NK-92 (cell line): Measurements from ENCODE around the gene PMEPA1.

Source experiments
- DNase-seq: peaks from one replicate; lab custom pipeline; 2025; ENCODE audit not compliant: unreplicated experiment; lab: John Stamatoyannopoulos, UW

PMEPA1 gene

DNA sequence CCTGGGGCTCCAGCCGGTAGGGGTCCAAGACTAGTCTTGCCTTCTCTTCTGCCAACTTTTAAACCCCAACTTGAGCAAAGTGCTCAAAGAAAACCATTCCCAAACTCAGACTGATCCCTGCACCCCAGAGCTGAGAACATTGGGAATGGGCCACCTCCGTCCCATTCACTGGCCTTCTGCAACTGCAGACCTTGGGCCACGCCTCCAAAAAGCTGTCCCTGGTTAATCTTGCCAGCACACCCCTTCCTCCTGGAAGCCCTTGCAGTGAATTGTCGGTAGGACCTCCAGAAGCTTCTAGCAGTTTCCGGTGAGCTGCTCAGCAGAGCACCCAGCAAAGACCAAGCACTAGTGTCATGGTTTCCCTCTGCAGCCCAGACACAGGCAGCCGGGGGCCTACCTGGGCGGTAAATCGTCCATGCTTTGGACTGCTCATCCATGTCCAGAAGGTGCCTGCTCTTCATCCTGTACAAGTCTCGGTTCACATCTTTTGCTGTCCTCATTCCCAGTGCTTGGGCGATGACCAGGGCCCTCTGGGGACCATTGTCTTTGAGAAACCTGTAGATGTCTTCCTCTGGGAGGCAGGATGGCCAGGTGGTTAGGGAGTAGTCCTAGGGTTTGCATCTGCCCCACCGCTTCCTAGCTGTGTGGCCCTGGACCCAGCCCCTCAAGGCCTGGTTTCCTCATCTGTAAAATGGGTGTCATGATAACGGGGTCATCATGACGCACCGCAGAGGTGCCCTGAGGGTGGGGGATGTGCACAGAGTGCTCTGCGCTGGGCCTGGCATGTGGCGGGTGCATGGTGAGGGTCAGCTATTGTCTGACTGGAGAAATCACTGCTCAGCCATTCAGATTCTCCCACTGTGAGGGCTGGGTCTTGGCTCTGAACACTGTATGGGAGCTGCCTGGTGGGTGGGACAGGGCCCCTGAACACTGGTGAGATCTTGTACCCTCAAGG, 95.0 kb downstream of the PMEPA1 start:
- DNase-seq = no peak

DNA sequence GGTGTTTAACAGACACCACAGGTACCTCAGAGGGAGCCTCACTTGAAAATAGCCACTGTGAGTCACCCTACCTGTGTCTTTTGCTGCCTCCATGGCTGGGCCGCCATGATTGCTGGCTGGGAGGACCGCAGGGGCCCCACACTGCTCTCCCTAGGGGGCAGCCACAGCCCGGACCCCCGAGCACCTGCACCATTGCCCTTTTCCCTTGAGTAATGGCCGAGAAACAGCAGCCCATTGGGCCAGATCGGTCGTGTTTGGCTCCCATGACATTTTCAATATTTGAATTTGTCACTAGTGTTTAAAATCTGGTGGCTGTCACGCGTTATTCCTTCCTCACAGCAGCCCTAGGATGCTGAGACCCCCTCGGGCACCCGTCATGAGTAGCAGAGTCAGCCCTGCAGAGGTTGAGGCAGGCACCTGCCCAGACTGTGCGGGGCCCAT, 96.3 kb downstream of the PMEPA1 start:
- no peak for DNase-seq

DNA sequence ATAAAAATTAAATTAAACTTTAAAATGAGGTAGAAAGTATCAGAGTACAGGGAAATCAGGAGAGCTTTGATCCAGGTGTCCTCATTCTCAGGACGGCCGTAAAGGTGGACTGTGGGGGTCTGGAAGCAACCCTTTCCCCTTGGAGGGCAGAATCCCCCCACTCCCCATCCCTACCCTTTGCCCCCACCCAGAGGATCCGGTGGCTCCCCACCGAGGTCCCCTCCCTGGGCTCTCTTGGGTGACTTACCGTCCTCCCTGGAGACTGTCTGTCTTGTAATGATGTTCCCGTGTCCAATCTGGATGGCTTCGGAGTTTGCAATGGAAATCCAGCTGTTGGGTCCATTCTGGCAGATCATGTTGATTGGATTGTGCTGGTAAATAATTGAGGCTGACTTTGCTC, 96.9 kb downstream of the PMEPA1 start:
- DNase-seq = no peak

DNA sequence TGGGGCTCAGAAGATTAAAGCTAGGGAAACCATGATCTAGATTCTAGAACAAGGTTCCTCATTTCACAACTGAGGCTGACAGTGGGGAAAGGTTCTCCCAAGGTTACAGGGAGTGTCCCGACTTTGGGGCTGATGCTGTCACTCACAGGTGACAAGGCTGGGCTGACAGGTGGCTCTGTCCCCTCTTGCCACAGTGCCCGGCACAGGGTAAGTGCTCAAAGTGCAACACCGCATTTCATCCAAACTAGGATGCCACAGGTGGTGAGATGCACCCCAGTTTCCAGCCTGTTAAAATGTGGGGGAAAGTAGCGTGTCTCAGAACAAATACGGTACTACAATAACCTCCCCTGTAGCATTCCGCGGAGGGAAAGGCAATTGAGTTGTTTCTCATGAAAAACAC, 97.4 kb downstream of the PMEPA1 start:
- no peak for DNase-seq

DNA sequence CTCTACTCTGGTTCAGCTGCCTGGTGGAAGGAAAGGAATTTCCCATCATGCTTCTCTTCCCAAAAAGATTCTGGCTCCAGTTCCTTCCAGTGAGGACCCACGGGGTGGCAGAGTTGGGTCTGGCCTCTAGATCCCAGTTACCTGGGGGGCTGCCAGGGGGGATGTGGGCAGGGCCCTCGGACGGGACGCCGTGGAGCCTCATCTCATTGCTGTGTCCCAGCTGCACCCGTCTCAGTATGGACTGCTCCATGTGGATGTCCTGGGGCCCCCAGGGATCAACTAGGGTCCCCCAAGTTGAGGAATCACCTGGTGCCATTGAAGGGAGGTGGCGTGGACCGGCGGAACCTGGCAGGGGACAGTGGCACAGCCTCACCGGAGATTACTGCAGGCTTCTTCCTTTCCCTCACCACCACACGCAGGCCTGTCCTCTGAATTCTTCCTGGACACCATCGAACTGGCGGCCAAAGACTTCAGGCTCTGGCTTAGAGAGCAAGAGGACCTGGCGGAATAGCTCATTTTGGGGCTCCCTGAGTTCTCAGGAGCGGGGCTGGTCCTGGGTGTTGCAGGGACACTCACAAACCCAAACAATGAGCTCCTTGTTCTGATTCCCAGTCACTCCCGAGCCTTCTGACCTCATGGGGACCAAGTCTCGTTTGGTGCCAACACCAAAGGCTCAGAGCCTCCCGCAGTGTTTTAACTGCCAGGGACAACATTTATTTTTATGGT, 98.1 kb downstream of the PMEPA1 start:
- no peak for DNase-seq

DNA sequence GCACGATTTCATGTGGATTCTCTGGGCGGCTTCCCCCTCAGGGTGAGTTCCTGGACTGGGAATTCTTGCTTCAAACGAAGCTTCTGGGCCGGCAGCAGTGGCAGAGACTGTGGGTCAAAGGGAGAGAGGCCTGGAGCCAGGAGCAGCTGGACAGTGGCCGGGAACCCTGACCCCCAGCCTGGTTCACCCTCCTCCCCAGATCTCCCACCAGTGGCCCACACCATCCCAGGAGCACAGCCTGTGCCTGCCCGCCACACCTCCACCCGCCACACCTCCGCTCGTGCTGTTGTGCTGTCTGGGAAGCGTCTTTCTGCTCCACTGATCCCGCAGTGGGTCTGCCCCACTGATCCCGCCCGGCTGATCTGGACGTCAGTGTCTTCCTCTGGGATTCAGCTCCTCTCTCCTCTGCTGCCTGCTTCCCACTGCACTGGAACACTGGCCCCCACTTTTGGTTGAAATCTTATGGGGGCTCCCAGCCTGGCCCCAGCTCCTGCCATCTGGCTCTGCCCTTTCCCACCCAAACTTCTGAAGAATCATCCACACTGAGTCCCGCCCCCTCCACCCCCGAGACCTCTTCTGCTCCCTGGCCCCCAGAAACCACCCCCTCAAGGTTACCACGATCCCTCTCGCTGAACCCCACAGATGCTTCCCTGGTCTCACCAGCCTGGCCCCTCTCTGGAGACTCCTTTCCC, 99.4 kb downstream of the PMEPA1 start:
- DNase-seq = no peak

DNA sequence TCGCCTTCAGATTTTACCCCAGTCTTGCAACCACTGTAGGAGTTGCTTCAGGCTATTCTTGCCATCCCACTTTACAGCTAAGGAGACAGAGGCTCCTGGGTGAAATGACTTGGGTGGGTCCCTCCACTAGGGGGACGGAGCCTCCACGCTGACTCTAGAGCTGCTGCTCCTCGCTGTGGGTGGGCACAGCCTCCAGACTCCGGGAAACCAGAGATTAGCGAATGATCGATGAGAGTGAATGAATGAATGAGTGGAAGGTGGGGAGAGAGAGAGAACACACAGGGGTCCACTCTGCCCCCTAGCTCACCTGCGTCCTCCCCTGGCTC, 100.0 kb downstream of the PMEPA1 start:
- no peak for DNase-seq

DNA sequence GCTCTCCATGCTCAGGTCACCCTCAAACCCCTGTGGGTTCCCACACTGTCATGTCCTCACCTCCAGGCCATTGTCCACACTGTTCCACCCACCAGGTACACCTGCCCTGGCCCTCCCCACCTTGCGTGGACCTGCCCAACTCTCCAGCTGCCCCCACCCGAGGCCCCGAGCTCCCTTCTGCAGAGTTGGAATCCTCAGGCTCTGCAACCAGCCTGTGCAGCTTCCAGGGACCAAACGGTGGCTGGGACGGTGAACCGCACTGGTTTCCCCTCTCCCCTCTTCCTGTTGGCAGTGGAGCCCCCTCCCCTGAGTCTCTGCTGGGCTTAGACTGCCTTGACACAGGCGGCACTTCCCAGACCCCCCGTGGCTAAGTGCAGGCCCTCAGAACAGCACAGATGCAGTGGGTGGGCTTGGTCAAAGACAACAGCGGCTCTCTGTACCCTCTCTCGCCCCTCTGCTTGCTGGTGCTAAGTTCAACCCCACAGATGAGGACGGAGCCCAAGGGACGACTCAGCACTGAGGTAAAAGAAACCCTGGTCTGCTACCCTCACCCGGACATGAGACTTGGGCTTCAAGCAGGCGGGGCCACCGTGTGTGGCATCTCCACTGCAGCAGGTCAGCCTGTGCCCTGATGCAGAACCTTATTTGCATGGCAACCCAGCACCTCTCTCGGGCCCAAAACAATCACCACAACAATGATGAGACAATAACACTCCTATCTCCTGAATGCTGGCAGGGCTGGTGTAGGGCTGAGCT, 100.6 kb downstream of the PMEPA1 start:
- no peak for DNase-seq

DNA sequence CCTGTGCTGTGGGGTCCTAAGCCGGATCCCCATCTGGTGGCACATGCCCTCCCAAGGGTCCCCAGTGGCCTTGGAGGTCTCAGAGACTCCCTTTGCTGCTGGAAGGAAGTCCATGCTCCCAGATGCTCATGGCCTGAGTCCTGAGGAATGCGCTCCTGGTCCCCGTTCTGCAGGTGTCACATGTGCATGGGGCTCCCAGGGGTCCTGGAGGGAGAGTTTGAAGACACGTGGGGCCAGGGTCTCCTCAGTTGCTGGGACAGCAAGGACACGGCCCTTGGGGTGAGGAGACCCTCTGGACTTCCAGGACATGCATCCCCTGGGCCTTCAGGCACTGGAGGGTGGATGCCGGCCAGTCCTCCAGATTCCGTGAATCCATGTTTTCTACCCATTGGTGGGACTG, 101.3 kb downstream of the PMEPA1 start:
- DNase-seq = no peak

DNA sequence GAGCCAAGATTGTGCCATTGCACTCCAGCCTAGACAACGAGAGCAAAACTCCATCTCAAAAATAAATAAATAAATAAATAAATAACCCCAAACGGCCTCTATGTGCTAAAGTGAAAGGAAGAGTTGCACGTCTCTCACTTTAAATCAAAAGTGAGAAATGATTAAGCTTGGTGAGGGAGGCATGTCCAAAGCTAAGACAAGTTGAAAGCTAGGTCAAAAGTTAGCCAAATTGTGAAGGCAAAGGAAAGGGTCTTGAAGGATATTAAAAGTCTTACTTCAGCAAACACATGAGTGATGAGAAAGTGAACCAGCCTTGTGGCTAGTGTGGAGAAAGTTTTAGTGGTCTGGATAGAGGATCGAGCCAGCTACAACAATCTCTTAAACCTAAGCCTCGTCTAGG, 103.9 kb downstream of the PMEPA1 start:
- DNase-seq = no peak

DNA sequence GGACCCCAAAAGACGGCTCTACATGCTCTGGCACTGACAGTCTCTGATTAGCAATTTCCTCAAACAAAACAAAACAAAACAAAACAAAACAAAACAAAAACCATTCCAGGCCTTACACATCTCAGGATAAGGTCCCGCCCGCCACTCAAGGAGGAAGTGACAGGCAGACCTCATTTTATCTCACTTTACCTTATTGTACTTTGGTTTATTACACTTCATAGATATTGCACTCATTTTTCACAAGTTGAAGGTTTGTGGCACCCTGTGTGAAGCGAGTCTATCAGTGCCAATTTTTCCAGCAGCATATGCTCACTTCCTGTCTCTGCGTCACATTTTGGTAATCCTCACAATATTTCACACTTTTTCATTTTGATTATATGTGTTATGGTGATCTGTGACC, 104.8 kb downstream of the PMEPA1 start:
- DNase-seq = no peak

DNA sequence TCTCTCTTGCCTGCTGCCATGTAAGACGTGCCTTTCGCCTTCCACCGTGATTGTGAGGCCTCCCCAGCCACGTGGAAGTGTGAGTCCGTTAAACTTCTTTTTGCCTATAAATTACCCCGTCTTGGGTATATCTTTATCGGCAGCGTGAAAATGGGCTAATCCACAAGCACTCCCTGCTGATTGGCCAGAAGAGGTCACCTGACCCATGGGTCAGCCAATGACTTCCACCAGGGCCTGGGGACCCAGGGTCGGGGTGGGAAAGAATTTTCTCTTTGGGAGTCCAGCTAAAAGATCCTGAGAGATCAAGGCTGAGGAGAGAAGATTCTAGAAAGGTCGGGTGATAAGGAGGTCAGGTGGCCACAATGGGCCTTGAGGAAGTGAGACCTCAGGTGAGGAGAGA, 106.7 kb downstream of the PMEPA1 start:
- no peak for DNase-seq

DNA sequence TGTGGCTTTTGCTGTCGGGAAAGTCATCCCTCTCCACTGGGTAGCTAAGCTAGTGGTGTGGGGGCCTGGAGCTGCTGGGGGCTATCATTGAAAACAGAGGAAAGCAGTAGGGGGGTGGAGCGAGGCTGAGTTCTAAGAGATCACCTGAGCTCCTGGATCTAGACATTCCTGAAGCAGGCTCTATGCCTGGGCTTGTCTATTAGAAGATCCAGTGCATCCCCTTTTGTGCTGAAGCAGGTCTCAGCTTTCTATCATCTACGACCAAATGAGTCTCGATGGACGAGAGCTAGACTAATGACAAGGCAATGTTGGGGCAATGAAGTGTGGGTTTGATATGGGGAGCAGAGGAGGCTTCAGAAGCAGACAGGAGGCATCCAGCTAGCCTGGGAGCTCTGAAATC, 108.1 kb downstream of the PMEPA1 start:
- no peak for DNase-seq

DNA sequence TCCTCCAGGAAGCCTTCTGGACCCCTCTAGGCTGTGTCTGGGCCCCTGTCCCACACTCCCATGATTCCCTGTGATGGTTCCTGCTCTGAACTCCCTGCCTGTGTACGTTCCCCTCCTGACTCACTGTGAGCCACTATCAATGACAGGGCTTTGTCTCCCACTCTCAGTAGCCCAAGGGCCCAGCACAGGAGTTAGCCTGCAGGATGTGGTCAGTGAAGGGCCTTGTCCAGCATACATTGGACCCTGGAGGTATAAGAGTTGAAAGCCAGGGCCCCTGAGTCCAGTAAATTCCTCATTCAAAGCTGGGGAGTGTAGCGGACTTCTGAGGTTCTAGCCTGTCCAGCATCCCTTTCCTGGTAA, 108.6 kb downstream of the PMEPA1 start:
- DNase-seq = no peak

DNA sequence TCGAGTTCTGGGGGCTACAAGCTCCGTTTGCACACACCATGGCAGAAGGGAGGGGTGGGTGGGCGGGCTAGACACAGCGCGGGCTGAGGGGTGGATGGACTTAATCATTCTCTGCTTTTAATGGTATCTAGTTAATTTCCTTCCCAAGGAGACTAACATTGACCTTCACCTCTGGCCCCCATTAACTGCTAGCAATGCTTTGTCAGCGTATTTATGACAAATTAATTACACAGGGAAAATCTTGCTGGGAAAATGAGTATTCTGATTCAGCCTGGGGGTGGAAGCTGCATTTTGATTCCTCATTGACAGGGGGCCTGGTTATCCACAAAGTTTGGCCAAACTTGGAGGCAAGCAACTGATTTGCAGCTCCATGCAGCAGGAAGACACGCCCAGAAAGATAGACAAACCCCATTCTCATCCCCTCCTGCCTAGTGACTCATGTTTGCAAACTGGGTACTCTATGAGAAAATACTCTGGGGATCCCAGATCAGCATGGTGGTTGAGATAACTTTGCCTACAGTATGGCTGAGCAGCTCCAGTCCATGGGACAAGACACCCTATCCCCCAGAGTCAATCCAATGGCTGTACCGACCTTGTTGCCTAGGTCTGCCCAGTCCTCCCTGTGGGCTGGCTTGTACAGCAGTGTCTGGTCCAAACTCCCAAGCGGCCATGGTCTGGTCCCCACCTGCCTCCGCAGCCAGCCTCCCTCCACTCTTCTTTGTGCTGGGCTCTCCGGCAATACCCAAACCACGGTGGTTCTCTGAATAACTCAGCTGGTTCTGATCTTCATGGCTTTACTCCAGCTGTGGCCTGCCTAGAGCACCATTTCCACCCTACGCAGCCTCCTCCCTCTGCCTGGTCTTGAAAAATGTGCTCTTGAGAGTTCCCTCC, 109.2 kb downstream of the PMEPA1 start:
- no peak for DNase-seq

DNA sequence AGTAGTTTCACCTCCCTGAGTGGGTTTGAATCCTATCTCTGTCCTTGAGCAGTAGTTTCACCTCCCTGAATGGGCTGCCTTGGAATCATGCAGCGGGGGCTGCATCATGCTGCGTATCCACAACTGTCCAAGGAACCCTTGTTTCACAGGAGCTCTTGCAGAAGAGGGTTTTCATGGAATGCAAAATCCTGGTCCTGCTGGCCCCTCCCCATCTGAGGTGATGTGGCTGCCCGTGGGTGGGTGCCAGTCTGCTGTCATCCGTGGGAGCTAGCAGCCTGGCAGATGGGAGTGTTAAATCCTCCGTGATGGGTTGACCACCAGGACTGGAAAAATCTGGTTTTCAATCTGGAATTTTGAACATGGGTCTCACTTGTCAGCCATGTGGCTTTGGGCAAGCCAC, 111.3 kb downstream of the PMEPA1 start:
- DNase-seq = no peak
